ENCODE data around the gene TNFAIP8. TPM values are rescaled to one million over a fixed set of nuclear protein-coding genes. Genes with fewer than 3 reads are reported as not detected.

The TNFAIP8 gene
- total and polyA plus RNA-seq, 10 of the 15 experiments (the other 5 are each of a cell fraction or from before 2014, with no cell fraction given): 124 to 324 (median 177) TPM

DNA sequence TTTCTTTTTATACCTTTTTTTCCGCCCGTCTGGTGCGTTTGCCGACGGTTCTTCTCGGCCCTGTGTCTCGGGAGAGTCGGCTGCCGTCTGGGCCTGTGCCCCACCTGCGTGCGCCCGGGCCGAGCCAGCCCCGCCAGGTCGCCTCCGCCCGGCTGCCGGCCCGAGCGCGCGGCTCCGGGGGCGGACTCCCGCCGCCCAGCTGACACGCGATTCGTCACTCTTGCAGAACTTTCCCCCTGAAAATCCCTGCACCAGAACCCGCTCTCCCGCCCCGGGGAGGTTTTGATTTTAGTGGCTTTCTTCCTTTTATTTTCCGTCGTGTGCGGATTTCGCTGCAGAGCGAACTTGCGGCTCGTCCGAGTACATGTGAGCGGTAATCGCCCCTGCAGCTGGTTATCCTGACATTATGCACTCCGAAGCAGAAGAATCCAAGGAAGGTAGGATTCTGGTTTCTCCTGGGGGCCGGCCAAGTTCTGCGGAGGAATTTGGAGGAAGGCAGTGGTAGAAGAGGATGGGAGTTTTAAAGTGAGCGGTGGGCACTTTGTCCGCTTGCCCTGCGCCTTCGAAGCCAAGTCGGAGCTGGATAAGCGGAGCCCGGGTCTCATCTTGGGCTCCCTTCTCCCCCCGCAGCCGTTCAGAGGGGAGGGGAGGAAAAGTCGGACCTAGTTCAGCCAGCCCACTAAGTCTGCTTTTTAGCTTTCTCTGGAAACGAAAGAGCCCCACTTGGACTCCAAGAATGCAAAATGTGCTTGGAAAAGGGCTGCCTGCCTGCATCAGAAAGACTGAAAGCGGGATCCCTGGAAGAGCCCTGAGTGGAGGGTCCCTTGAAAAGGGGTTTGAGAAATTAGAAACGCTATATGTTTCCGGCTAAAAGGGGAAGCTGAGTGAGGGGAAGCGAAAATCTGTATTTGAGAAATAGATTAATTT lies at the start of gene TNFAIP8 (continued):
- peak in 1 of 2 experiments; percentile 61; a peak in 2 of 4 replicates for TF ChIP-seq EP300 (IDR thresholded peaks at IDR 0.05; ENCODE audit: borderline replicate concordance in 1 of 2, control insufficient read depth in 1 of 2, low read depth in 2 of 2, low read length in 2 of 2)
- TF ChIP-seq, protein P1, sequence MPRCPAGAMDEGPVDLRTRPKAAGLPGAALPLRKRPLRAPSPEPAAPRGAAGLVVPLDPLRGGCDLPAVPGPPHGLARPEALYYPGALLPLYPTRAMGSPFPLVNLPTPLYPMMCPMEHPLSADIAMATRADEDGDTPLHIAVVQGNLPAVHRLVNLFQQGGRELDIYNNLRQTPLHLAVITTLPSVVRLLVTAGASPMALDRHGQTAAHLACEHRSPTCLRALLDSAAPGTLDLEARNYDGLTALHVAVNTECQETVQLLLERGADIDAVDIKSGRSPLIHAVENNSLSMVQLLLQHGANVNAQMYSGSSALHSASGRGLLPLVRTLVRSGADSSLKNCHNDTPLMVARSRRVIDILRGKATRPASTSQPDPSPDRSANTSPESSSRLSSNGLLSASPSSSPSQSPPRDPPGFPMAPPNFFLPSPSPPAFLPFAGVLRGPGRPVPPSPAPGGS (IDR thresholded peaks at IDR 0.05; ENCODE audit: borderline replicate concordance, insufficient read depth, low read depth, low read length, poor library complexity, severe bottlenecking): peak; percentile 89
- no peak for TF ChIP-seq STAT1 (conservative IDR thresholded peaks at IDR 0.05)
- no peak; the same call in none of the 2 replicates for TF ChIP-seq TBL1XR1 (IDR thresholded peaks at IDR 0.05; ENCODE audit: low read depth, low read length)
- TF ChIP-seq, protein P2, sequence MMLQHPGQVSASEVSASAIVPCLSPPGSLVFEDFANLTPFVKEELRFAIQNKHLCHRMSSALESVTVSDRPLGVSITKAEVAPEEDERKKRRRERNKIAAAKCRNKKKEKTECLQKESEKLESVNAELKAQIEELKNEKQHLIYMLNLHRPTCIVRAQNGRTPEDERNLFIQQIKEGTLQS (IDR thresholded peaks at IDR 0.05; ENCODE audit: borderline replicate concordance, extremely low read depth, low read depth, low read length): no peak
- TF ChIP-seq ESRRA (IDR thresholded peaks at IDR 0.05; ENCODE audit: low read length): no peak
- TF ChIP-seq NFXL1 (IDR thresholded peaks at IDR 0.05; ENCODE audit: borderline replicate concordance): no peak
- 0 out of 2 replicates have a peak, but pooled peaks have one; percentile 42 for TF ChIP-seq ZNF24 (IDR thresholded peaks at IDR 0.05)
- TF ChIP-seq LARP7 (IDR thresholded peaks at IDR 0.05): peak; percentile 55; the same call in 1 of the 2 replicates
- peak; percentile 78; the same call in 1 of the 2 replicates for TF ChIP-seq TCF3 (IDR thresholded peaks at IDR 0.05; ENCODE audit: borderline replicate concordance, insufficient read depth, low read depth, low read length)
- TF ChIP-seq PAX8 (IDR thresholded peaks at IDR 0.05): no peak
- TF ChIP-seq YBX1 (IDR thresholded peaks at IDR 0.05): no peak
- TF ChIP-seq SREBF2 (IDR thresholded peaks at IDR 0.05; ENCODE audit: low read length): no peak
- TF ChIP-seq EZH2 (IDR thresholded peaks at IDR 0.05; ENCODE audit: borderline replicate concordance, control insufficient read depth, low read depth, low read length): no peak
- TF ChIP-seq, protein P3, sequence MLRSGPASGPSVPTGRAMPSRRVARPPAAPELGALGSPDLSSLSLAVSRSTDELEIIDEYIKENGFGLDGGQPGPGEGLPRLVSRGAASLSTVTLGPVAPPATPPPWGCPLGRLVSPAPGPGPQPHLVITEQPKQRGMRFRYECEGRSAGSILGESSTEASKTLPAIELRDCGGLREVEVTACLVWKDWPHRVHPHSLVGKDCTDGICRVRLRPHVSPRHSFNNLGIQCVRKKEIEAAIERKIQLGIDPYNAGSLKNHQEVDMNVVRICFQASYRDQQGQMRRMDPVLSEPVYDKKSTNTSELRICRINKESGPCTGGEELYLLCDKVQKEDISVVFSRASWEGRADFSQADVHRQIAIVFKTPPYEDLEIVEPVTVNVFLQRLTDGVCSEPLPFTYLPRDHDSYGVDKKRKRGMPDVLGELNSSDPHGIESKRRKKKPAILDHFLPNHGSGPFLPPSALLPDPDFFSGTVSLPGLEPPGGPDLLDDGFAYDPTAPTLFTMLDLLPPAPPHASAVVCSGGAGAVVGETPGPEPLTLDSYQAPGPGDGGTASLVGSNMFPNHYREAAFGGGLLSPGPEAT (IDR thresholded peaks at IDR 0.05; ENCODE audit: low read depth): peak; percentile 32; the same call in 1 of the 2 replicates
- TF ChIP-seq HDAC6 (IDR thresholded peaks at IDR 0.05; ENCODE audit: unreplicated experiment): no peak
- peak; percentile 58; the same call in 1 of the 2 replicates for TF ChIP-seq CREM (IDR thresholded peaks at IDR 0.05; ENCODE audit: low read depth)
- 0 out of 2 replicates have a peak, but pooled peaks have one; percentile 75 for TF ChIP-seq CBX5 (IDR thresholded peaks at IDR 0.05; ENCODE audit: low read depth)
- peak; percentile 66 for TF ChIP-seq NFIC (IDR thresholded peaks at IDR 0.05; ENCODE audit: low read depth, low read length)
- no peak for TF ChIP-seq KAT2A (conservative IDR thresholded peaks at IDR 0.05; ENCODE audit: control insufficient read depth, low read depth, low read length)
- no peak for TF ChIP-seq SIN3A (IDR thresholded peaks at IDR 0.05; ENCODE audit: low read depth, low read length)
- TF ChIP-seq CREB1 (IDR thresholded peaks at IDR 0.05; ENCODE audit: low read depth): peak; percentile 75
- TF ChIP-seq SP1 (IDR thresholded peaks at IDR 0.05; ENCODE audit: low read depth, low read length): peak; percentile 32
- TF ChIP-seq, protein P4, sequence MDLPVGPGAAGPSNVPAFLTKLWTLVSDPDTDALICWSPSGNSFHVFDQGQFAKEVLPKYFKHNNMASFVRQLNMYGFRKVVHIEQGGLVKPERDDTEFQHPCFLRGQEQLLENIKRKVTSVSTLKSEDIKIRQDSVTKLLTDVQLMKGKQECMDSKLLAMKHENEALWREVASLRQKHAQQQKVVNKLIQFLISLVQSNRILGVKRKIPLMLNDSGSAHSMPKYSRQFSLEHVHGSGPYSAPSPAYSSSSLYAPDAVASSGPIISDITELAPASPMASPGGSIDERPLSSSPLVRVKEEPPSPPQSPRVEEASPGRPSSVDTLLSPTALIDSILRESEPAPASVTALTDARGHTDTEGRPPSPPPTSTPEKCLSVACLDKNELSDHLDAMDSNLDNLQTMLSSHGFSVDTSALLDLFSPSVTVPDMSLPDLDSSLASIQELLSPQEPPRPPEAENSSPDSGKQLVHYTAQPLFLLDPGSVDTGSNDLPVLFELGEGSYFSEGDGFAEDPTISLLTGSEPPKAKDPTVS (IDR thresholded peaks at IDR 0.05; ENCODE audit: low read depth, low read length): no peak
- TF ChIP-seq EED (IDR thresholded peaks at IDR 0.05; ENCODE audit: low read depth): peak; percentile 61
- no peak for TF ChIP-seq KLF5 (IDR thresholded peaks at IDR 0.05; ENCODE audit: partially characterized antibody)

All from GM12878 (cell line).